K562 (cell line): ENCODE data around the gene ZNF582. TPM values are rescaled to one million over a fixed set of nuclear protein-coding genes. Genes with fewer than 3 reads are reported as not detected.
A peak's percentile ranks its signal among the peaks of the same experiment; 100 is the strongest.

Experiments used
- ARID3B ChIP-seq: fragments of 250-450 bp; sonication (Bioruptor Pico); IDR thresholded peaks from 2 replicates; pipeline ENCODE4 v1.4.0; 2020; ENCODE audit warnings: borderline replicate concordance
- E2F5 ChIP-seq: sonication (generic); formaldehyde crosslinking; IDR thresholded peaks from 2 replicates; pipeline ENCODE4 v1.8.0; 2022; ENCODE audit warnings: mild to moderate bottlenecking, missing genetic modification reagents
- FOXA1 ChIP-seq: fragments of 450-650 bp; IDR thresholded peaks from 2 replicates; pipeline ENCODE4 v1.6.1; 2016; ENCODE audit warnings: mild to moderate bottlenecking, borderline replicate concordance
- GABPA ChIP-seq: fragments of 200-800 bp; sonication (Bioruptor generic); conservative IDR thresholded peaks from 2 replicates; pipeline ENCODE4 v1.6.1; 2016; ENCODE audit warnings: low read depth, missing genetic modification characterization, missing compliant biosample characterization
- HDAC1 ChIP-seq, 2 experiments: fragments of 450-650 bp; IDR thresholded peaks; 2 replicates each; pipeline ENCODE4 v1.6.1; 2016 to 2017; ENCODE audit warnings: inconsistent platforms in 1 of 2, mild to moderate bottlenecking in 1 of 2, moderate library complexity in 1 of 2
- HNRNPLL ChIP-seq: fragments of 200-400 bp; formaldehyde crosslinking; IDR thresholded peaks from 2 replicates; pipeline ENCODE4 v1.6.1; 2017; ENCODE audit warnings: low read length, low read depth, mild to moderate bottlenecking; ENCODE audit not compliant: poor library complexity, severe bottlenecking
- PML ChIP-seq: IDR thresholded peaks from 2 replicates; pipeline ENCODE4 v1.6.1; 2012; ENCODE audit warnings: low read length, inconsistent platforms
- PRPF4 ChIP-seq: fragments of 200-400 bp; formaldehyde crosslinking; IDR thresholded peaks from one replicate; pipeline ENCODE4 v1.6.1; 2017; ENCODE audit warnings: low read length, low read depth, mild to moderate bottlenecking; ENCODE audit not compliant: insufficient read depth, poor library complexity, severe bottlenecking
- RCOR1 ChIP-seq, 2 experiments: IDR thresholded peaks; 2 replicates each; pipeline ENCODE4 v1.6.1; 2012; ENCODE audit warnings: low read depth in 2 of 2, low read length in 2 of 2, borderline replicate concordance in 1 of 2, improper control_type of control experiment in 1 of 2
- SMC3 ChIP-seq: conservative IDR thresholded peaks from 2 replicates; pipeline ENCODE4 v1.6.1; 2011; ENCODE audit warnings: low read depth, low read length, improper control_type of control experiment; ENCODE audit not compliant: insufficient read depth
- SPI1 ChIP-seq: IDR thresholded peaks from 2 replicates; pipeline ENCODE4 v1.6.1; 2011; ENCODE audit warnings: low read depth, low read length, control low read depth, borderline replicate concordance
- SRSF3 ChIP-seq: fragments of 200-400 bp; formaldehyde crosslinking; IDR thresholded peaks from 2 replicates; pipeline ENCODE4 v1.6.1; 2016; ENCODE audit warnings: mild to moderate bottlenecking, low read length, moderate library complexity; ENCODE audit not compliant: insufficient read depth
- TEAD4 ChIP-seq, 2 experiments: sonication (generic) in 1 of 2; formaldehyde crosslinking in 1 of 2; IDR thresholded peaks; 2 replicates each; pipeline versions ENCODE4 v1.6.1 to v1.8.0; 2012 to 2022; ENCODE audit warnings: borderline replicate concordance in 1 of 2, inconsistent platforms in 1 of 2, low read length in 1 of 2, mild to moderate bottlenecking in 1 of 2, missing genetic modification reagents in 1 of 2
- TRIM24 ChIP-seq, 2 experiments: fragments of 450-650 bp; IDR thresholded peaks; 2 replicates each; pipeline ENCODE4 v1.6.1; 2016
- ZKSCAN1 ChIP-seq: fragments of 150-350 bp; IDR thresholded peaks from 2 replicates; pipeline ENCODE4 v1.6.1; 2016; ENCODE audit warnings: low read depth, low read length
- ZNF224 ChIP-seq: sonication (generic); formaldehyde crosslinking; IDR thresholded peaks from 2 replicates; pipeline ENCODE4 v1.8.0; 2022; ENCODE audit warnings: mild to moderate bottlenecking, missing genetic modification reagents
- ZNF347 ChIP-seq: fragments of 450-650 bp; formaldehyde crosslinking; IDR thresholded peaks from 2 replicates; pipeline ENCODE4 v1.4.0; 2020; ENCODE audit warnings: low read depth, mild to moderate bottlenecking, moderate library complexity
- ZNF778 ChIP-seq: fragments of 450-650 bp; formaldehyde crosslinking; IDR thresholded peaks from 2 replicates; pipeline ENCODE4 v1.4.0; 2020; ENCODE audit warnings: mild to moderate bottlenecking, moderate library complexity
- polyA plus RNA-seq, 8 experiments: library from polyadenylated mRNA; depleted of rRNA in 4 of 8; stranded (reverse) in 5 of 8; unstranded in 3 of 8; fragments of >200 nt; fragmentation: Nextera tagmentation in 2 of 8; fragmentation: Illumina TruSeq in 1 of 8; extraction: Ambion mirVana in 2 of 8; extraction: Trizol in 1 of 8; gene quantifications; 2 replicates each; pipeline versions ENCODE4 v1.2.1 to v1.2.3, GENCODE V29; 2011 to 2014; ENCODE audit warnings: inconsistent platforms in 1 of 8, missing spikeins in 1 of 8
- total RNA-seq, 7 experiments: library from RNA; depleted of rRNA in 6 of 7; stranded (reverse); fragments of >200 nt in 6 of 7; fragmentation: Illumina TruSeq in 2 of 7; extraction: Trizol in 2 of 7; gene quantifications; 2 replicates each; pipeline versions ENCODE4 v1.2.1 to v1.2.3, GENCODE V29; 2011 to 2021; ENCODE audit warnings: low replicate concordance in 1 of 7
- TF ChIP-seq, protein P1 (sequence below): fragments of 250-450 bp; sonication (Bioruptor Pico); IDR thresholded peaks from 2 replicates; pipeline ENCODE4 v1.4.0; 2020; ENCODE audit warnings: mild to moderate bottlenecking, moderate library complexity
- TF ChIP-seq, protein P2 (sequence below), 2 experiments: IDR thresholded peaks in 1 of 2; conservative IDR thresholded peaks in 1 of 2; 2 replicates each; pipeline ENCODE4 v1.6.1; 2016; ENCODE audit warnings: low read depth in 2 of 2, mild to moderate bottlenecking in 1 of 2, missing compliant biosample characterization in 1 of 2, missing genetic modification characterization in 1 of 2, moderate library complexity in 1 of 2
- TF ChIP-seq, protein P3 (sequence below): fragments of 250-450 bp; sonication (Bioruptor Pico); IDR thresholded peaks from 2 replicates; pipeline ENCODE4 v1.9.0; 2021; ENCODE audit warnings: mild to moderate bottlenecking

The ZNF582 gene
- total and polyA plus RNA-seq, 9 of the 15 experiments (the other 6 are each of a cell fraction or from before 2014, with no cell fraction given) = 0.72 to 3.3 (median 1.6) TPM

DNA sequence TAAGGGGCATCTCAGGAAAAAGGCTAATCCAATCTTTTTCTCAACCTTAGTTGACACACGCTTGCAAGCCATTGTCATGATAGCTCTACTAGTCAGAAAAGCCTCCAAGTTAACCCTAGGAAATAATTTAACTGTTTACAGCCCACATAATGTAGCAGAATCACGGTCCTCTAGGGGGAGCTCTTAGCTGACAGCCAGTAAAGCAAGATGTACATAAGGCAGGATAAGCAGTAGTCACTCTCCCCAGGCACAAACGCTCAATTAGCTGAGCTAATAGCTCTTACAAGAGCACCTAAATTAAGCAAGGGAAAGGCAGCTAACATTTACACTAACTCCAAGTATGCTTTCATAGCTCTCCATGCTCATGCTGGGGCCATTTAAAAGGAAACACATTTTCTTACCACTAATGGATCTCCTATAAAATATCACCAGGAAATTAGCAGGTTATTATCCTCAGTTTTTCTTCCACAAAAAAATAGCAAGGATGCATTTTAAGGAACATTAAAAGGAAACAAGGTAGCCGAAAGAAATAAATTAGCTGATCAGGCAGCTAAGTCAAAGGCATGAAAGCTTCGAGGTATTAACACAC is 45.0 kb downstream of the ZNF582 start (continued):
- TF ChIP-seq E2F5 (CRISPR knock-in tag) (no peak), ZNF347 (no peak), ARID3B (CRISPR knock-in tag) (no peak), RCOR1 (IDR thresholded peaks at IDR 0.05; ENCODE audit: borderline replicate concordance in 1 of 2, low read depth in 2 of 2, low read length in 2 of 2) (peak in 1 of 2 experiments; percentile 75; a peak in 1 of 4 replicates), ZNF224 (CRISPR knock-in tag) (no peak), HDAC1 (IDR thresholded peaks at IDR 0.05) (no peak), FOXA1 (no peak), SRSF3 (no peak), SMC3 (no peak), PRPF4 (no peak), PML (no peak), ZKSCAN1 (no peak), TRIM24 (IDR thresholded peaks at IDR 0.05) (no peak), SPI1 (no peak), GABPA (no peak), HNRNPLL (no peak), ZNF778 (CRISPR knock-in tag) (no peak), TEAD4 (IDR thresholded peaks at IDR 0.05; ENCODE audit: low read length) (no peak), TEAD4 (CRISPR knock-in tag; IDR thresholded peaks at IDR 0.05; ENCODE audit: borderline replicate concordance) (no peak)
- TF ChIP-seq, protein P1, sequence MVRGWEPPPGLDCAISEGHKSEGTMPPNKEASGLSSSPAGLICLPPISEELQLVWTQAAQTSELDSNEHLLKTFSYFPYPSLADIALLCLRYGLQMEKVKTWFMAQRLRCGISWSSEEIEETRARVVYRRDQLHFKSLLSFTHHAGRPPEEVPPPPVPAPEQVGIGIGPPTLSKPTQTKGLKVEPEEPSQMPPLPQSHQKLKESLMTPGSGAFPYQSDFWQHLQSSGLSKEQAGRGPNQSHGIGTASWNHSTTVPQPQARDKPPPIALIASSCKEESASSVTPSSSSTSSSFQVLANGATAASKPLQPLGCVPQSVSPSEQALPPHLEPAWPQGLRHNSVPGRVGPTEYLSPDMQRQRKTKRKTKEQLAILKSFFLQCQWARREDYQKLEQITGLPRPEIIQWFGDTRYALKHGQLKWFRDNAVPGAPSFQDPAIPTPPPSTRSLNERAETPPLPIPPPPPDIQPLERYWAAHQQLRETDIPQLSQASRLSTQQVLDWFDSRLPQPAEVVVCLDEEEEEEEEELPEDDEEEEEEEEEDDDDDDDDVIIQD (CRISPR knock-in tag) = no peak
- TF ChIP-seq, protein P2, sequence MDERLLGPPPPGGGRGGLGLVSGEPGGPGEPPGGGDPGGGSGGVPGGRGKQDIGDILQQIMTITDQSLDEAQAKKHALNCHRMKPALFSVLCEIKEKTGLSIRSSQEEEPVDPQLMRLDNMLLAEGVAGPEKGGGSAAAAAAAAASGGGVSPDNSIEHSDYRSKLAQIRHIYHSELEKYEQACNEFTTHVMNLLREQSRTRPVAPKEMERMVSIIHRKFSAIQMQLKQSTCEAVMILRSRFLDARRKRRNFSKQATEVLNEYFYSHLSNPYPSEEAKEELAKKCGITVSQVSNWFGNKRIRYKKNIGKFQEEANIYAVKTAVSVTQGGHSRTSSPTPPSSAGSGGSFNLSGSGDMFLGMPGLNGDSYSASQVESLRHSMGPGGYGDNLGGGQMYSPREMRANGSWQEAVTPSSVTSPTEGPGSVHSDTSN (CRISPR knock-in tag; IDR thresholded peaks at IDR 0.05; ENCODE audit: low read depth) = no peak
- TF ChIP-seq, protein P2 (tag; conservative IDR thresholded peaks at IDR 0.05; ENCODE audit: low read depth) = no peak
- TF ChIP-seq, protein P3, sequence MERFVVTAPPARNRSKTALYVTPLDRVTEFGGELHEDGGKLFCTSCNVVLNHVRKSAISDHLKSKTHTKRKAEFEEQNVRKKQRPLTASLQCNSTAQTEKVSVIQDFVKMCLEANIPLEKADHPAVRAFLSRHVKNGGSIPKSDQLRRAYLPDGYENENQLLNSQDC (CRISPR knock-in tag) = no peak
